Mesenchymal stem cell (in vitro differentiated cells and primary cell): Measurements from ENCODE around the gene LPAR6. TPM values are rescaled to one million over a fixed set of nuclear protein-coding genes. Genes with fewer than 3 reads are reported as not detected.

Experiments used
- small RNA-seq: library from polyadenylated mRNA; stranded (forward); fragments of <200 nt; extraction: miRNeasy Mini kit (QIAGEN cat#:217004); gene quantifications from one replicate; pipeline ENCODE3, GENCODE V24; 2013; ENCODE audit warnings: low read depth

Gene LPAR6

Small RNAs within 50 kb of the gene (small RNA-seq; reads per million reads assigned to genes)
- not detected for gene RF00017
